HL-60/S4 treated with phorbol 12-myristate 13-acetate at 8.2 ng/mL for 4 days and 3 days (cell line): ENCODE data around the gene KRTAP9-1.
"Not testable (repeated sequence)": the region's sequence is repeated elsewhere in the genome, so short reads cannot be mapped to it uniquely, and the experiment has no call there.

Experiments
- in situ Hi-C: fragments of 300-500 bp; cut with MboI; formaldehyde crosslinking; loops from 2 replicates; pipeline ENCODE4 v1.15.0; 2022; ENCODE audit warnings: low sequenced_read_pairs

KRTAP9-1 gene

DNA sequence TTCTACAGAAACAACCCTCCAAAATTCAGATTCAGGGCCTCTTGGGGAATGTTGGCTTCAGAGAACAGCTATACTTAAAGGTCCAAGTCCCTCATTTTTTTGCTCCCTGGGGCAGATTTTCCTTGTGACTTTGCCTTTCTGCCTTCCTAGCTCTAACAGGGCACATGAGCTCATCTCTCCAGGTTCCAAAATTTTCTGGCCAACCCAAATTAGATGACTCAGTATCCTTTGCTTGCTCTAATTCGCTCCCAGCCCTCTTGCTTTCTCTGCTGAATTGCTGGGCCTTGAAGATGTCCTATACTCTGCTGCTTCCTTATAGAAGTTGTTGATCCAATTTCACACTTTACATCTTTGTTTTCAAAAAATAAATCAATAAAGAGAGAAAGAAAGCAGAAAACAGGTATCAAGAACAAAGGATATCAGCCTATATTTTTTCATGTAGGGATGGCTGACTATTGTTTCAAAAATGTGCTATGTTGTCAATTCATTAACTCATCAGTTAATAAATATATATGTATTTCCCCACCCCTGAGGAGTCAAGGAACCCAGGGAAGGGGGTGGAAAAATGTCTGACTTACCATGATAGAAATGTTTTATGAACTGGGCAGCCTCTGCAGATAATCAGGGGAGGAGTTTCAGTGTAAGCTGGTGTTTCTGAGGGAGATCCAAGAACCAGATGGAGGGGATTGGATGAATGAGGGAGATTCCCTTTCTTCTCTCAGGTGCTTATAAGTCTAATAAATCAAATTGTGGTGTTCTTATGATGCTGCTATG is 10.7 kb upstream of the KRTAP9-1 start:
- in situ Hi-C loops, result no loop called here

DNA sequence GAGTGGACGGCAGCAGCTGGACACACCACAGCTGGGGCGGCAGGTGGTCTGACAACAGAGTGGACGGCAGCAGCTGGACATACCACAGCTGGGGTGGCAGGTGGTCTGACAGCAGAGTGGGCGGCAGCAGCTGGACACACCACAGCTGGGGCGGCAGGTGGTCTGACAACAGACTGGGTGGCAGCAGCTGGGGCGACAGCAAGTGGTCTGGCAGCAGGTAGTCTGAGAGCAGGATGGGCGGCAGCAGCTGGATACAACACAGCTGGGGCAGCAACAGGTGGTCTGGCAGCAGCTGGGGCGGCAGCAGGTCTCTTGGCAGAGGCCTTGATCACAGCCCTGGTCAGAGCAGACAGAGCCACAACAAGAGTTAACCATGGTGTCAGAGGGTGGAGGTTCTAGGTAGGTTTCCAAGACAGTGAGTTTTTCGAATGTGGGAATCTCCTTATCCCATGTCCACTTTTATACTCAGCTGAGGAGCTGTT is 5.2 kb upstream of the KRTAP9-1 start, which contains the start of gene KRTAP4-1:
Gene KRTAP4-1, minus strand, starts transcription at position 432 of the 482 bp plus-strand sequence. Its CDS starts 57 bp downstream, at position 375.
- in situ Hi-C loops, result no loop called here

DNA sequence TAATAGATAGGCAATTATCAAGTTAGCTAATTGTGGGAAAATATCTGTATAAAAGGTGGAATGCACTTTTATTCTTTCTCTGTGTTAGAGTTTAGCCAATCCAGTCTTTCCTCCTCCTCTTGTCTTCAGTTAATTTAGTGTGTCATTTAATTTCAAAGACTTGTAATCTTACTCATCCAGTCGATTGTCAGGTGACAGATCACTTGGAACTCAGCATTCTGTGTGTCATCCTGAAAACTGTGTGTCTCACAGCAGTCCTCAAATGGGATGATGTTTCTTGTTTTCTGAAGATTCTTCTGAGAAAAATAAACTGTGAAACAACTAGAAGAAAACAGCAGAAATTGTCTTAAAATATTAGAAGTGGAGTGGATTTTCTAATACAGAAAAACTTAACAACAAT is 4.7 kb upstream of the KRTAP9-1 start:
- in situ Hi-C loops, result no loop called here

DNA sequence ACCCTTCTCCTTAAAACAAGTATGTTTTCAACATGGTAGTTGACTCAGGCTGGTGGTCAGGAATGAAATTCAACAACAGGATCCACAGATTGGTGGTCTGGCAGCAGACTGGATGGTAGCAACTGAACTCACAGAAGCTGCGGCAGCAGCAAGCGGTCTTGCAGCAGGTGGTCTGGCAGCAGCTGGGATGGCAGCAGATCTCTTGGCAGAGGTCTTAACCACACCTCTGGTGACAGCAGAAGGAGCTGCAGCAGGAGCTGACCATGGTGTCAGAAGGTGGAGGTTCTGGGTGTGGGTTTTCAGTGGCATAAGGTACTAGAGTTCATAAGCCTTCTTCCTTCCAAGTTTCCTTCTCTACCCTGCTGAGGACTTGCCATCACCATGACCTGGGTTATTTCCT is 2.8 kb upstream of the KRTAP9-1 start:
- in situ Hi-C loops, result no loop called here

DNA sequence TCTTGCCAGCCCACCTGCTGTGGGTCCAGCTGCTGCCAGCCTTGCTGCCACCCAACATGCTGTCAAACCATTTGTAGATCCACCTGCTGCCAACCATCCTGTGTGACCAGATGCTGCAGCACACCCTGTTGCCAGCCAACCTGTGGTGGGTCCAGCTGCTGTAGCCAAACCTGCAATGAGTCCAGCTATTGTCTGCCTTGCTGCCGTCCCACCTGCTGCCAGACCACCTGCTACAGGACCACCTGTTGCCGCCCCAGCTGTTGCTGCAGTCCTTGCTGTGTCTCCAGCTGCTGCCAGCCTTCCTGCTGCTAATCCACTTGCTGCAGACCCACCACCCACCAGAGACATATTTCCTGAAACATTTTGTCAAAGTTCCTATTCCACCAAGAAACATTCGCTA is 641 bp downstream of the KRTAP9-1 start:
- in situ Hi-C loops, result no loop called here

DNA sequence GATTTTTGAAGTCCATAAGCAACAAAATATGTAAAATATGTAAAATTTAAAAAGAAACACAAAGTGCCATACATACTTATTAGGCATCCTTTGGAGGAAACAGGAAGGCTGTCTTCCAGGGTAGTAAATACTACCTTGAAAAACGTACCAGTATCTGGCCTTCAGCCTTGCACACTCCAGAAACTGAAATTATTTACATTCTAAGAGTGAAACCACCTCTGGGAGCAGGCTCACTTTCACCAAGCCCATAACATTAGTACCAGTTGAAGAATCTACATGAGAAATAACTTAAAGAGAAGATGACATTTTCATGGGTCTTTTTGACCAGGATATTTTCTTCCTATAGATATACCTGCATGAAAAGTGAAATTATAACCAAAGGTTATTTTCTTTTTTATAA is 6.4 kb downstream of the KRTAP9-1 start:
- in situ Hi-C loops, result no loop called here

DNA sequence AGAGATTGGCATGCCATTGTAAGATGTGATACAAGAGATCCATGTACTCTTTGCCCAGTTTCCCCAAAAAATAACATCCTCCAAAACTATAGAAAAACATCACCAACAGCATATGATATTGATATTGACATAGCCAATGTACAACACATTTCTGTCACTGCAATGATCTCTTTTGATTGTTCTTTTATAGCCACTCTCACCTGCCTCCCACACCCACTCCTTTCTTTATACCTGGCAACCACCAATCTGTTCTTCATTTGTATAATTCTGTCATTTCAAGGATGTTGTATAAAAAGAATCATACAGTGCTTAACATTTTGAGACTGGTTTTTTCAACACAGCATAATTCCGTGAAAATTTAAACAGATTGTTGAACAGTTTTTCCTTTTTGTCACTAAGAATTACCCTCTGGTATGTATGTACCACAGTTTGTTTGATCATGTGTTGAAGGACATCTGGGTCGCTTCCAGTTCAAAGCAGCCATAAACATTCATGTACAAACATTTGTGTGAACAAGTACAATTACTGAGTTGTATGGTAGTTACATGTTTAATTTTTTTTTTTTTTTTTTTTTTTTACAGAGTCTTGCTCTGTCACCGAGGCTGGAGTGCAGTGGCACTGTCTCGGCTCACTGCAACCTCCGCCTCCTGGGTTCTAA is 9.9 kb downstream of the KRTAP9-1 start:
- in situ Hi-C loops, result no loop called here

DNA sequence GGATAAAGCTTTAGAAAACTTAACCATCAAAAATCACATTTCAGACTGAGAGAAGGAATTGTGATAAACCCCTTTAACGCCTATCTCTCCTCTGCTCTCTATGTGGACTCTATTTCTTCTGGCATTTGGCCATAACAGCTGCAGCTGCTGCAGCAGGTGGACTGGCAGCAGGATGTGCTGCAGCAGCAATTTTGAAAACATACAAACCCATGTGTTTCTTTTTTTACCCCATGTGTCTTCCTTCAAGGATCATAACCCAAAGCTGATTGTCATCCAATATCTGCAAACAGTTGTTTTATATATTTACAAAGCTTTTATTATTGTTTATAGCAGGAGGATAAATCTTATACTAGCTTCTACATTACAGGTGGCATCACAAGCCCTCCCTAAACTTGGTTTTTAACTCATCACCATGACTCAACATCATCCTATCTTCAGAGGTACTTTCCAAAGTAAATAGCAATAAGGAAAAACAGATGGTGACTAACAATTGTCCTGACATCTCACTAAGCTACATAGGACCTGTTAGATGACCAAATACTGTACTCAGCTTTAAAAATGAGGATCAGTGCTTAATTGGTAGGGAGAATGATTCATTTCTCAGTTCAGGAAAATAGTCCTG is 22.3 kb downstream of the KRTAP9-1 start:
- in situ Hi-C loops, result no loop called here

DNA sequence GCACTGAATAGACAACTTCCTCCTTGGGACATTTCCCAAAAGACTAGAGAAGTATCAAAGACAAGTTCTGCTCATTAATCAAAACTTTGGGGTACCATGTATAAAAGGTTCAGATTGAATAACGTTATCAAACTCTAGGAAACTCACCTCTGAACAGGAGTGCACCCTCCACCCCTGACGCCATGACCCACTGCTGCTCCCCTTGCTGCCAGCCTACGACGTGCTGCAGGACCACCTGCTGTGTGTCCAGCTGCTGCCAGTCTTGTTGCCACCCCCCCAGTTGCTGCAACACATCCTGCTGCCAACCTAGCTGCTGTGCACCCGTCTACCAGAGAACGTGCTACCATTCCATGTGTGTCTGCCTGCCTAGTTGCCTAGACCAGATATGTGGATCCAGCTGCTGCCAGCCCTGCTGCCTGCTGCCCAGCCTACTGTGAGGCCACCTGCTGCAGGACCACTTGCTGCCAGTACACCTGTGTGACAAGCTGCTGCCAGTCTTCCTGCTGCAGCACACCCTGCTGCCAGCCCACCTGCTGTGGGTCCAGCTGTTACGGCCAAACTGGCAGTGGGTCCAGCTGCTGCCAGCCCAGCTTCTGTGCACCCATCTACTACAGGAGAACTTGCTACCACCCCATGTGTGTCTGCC is 23.0 kb downstream of the KRTAP9-1 start:
- in situ Hi-C loops, result no loop called here

DNA sequence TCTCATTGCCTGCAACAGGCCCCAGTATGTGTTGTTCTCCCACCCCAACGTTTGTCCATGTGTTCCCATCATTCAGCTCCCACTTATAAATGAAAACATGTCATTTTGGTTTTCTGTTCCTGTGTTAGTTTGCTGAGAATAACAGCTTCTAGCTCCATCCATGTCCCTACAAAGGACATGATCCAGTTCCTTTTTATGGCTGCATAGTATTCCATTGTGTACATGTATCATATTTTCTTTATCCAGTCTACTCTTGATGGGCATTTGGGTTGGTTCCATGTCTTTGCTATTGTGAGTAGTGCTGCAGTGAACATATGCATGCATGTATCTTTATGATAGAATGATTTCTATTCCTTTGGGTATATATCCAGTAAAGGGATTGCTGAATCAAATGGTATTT is 26.0 kb downstream of the KRTAP9-1 start:
- in situ Hi-C loops, result no loop called here

DNA sequence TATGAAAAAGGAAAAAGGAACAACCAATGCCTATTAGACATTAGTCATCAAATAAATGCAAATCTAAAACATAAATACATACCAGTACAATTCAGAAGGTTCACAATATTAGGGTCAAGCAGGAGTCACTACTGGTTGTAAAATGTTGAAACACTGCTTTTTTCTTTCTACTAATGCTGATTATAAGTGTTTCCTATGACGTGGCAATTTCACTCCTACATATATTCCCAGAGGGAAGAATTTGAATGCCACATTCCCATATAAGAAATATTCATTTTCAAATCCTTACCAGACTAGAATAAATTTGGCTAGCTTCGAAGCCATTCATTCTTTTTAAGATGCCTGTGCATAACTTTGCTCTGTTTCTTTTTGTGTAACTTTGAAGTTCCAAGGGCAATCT is 34.1 kb downstream of the KRTAP9-1 start:
- in situ Hi-C loops, result no loop called here

DNA sequence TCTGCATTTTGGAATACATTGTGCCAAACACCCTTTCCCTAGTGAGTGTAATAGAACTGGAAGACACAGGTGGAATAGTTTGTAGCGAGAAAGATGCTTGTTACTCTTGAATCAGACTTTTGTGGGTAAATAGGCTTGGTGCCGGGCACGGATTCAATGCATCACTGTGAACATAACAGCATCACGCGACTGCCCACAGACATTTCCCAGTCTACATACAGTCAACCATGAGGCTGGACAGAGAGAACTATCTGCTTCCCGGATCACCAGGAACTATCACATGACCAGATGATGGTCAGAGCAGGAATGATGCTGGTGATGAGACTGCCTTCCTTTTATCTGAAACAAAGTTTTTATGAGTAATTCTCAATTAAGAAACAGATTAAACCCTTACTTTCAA is 36.4 kb downstream of the KRTAP9-1 start:
- in situ Hi-C loops, result no loop called here

DNA sequence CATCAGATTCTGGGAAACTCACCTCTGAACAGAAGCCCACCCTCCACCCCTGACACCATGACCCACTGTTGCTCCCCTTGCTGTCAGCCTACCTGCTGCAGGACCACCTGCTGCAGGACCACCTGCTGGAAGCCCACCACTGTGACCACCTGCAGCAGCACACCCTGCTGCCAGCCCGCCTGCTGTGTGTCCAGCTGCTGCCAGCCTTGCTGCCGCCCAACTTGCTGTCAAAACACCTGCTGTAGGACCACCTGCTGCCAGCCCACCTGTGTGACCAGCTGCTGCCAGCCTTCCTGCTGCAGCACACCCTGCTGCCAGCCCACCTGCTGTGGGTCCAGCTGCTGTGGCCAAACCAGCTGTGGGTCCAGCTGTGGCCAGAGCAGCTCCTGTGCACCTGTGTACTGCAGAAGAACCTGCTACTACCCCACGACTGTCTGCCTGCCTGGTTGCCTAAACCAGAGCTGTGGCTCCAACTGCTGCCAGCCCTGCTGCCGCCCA is 37.0 kb downstream of the KRTAP9-1 start, which contains the start of gene KRTAP9-2:
Gene KRTAP9-2, plus strand, starts transcription at position 51 of the 498 bp plus-strand sequence. Its CDS starts 7 bp downstream, at position 58.
- in situ Hi-C loops, result not testable (repeated sequence)

DNA sequence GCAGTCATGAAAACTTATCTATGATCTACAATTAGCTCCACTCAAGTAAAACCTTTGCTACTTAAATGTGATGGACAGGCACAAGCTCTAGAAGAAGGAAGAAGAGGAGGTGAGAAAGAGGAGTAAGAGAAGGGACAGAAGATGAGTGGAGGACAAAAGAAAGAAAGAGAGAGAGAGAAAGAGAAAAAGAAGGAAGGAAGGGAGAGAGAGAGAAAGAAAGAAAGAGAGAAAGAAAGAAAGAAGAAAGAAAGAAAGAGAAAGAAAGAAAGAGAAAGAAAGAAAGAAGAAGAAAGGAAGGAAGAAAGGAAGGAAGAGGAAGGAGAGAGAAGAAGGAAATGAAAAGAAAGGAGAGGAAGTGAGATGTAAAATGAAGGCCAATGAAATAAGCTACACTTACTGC is 40.4 kb downstream of the KRTAP9-1 start:
- in situ Hi-C loops, result no loop called here

DNA sequence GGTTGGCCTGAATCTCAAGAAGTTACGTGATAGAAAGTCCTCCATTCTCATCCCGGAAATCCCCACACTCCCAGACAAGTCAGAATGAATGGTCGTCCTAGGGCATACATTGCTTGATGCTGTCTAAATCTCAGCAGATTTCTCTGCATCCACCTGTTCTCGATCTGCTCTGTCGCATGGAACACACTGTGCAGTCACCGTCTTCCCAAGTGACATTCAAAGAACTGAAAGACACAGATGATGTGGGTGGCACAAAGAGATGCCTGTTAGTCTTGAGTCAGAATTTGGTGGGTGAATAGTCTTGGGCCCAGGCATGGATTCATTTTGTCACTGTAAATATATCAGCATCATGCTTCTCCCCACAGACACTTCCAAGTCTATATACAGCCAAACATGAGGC is 42.0 kb downstream of the KRTAP9-1 start:
- in situ Hi-C loops, result no loop called here

DNA sequence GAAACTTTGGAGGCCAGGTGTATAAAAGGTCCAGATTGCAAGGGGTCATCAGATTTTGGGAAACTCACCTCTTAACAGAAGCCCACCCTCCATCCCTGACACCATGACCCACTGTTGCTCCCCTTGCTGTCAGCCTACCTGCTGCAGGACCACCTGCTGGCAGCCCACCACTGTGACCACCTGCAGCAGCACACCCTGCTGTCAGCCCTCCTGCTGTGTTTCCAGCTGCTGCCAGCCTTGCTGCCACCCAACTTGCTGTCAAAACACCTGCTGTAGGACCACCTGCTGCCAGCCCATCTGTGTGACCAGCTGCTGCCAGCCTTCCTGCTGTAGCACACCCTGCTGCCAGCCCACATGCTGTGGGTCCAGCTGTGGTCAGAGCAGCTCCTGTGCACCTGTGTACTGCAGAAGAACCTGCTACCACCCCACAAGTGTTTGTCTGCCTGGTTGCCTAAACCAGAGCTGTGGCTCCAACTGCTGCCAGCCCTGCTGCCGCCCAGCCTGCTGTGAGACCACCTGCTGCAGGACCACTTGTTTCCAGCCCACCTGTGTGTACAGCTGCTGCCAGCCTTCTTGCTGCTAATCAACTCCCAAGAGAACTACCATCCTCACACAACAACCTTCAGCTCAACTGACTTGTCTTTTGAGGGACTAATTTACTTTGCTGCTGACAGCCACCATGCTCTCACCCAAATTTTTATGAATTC is 42.9 kb downstream of the KRTAP9-1 start, which contains the start of gene KRTAP9-3:
Gene KRTAP9-3, plus strand, starts transcription at position 51 of the 707 bp plus-strand sequence. Its CDS starts 53 bp downstream, at position 104.
- in situ Hi-C loops, result not testable (repeated sequence)

DNA sequence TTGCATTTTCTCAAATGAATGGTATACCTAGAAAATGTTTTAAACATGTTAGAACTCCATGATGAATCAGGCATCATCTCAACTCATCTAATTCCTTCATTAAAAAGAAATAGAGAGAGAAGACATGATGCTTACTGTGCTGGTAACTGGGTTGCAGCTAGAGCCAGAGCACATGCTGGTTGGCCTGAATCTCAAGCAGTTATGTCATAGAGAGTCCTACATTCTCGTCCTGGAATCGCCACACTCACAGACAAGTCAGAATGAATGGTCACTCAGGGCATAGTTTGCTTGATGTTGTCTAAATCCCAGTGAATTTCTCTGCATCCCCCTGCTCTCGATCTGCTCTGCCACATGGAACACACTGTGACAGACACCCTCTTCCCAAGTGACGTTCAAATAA is 47.4 kb downstream of the KRTAP9-1 start:
- in situ Hi-C loops, result not testable (repeated sequence)

DNA sequence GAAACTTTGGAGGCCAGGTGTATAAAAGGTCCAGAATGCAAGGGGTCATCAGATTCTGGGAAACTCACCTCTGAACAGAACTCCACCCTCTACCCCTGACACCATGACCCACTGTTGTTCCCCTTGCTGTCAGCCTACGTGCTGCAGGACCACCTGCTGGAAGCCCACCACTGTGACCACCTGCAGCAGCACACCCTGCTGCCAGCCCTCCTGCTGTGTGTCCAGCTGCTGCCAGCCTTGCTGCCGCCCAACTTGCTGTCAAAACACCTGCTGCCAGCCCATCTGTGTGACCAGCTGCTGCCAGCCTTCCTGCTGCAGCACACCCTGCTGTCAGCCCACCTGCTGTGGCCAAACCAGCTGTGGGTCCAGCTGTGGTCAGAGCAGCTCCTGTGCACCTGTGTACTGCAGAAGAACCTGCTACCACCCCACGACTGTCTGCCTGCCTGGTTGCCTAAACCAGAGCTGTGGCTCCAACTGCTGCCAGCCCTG is 48.3 kb downstream of the KRTAP9-1 start, which contains the start of gene KRTAP9-8:
Gene KRTAP9-8, plus strand, starts transcription at position 51 of the 489 bp plus-strand sequence. Its CDS starts 53 bp downstream, at position 104.
- in situ Hi-C loops, result not testable (repeated sequence)
